ENCODE results near the gene ZNF365.
"Not testable (repeated sequence)": the region's sequence is repeated elsewhere in the genome, so short reads cannot be mapped to it uniquely, and the experiment has no call there.

GRCh38 chr10:62358151-62358550 lies 16.0 kb upstream of the ZNF365 start:
- not testable (repeated sequence) for TF ChIP-seq POLR2AphosphoS5 (IDR thresholded peaks at IDR 0.05; ENCODE audit: low read depth, low read length); CTCF (IDR thresholded peaks at IDR 0.05 in 2 of 3, conservative IDR thresholded peaks at IDR 0.05 in 1 of 3; ENCODE audit: borderline replicate concordance in 1 of 3, insufficient read depth in 1 of 3, low read depth in 2 of 3, low read length in 2 of 3); POLR2A (IDR thresholded peaks at IDR 0.05; ENCODE audit: borderline replicate concordance, extremely low read depth, insufficient read depth, insufficient read length); ZNF274 (IDR thresholded peaks at IDR 0.05; ENCODE audit: low read depth, low read length); EZH2phosphoT487 (IDR thresholded peaks at IDR 0.05; ENCODE audit: borderline replicate concordance); YY1 (IDR thresholded peaks at IDR 0.05; ENCODE audit: extremely low read depth, insufficient replicate concordance, low read depth, low read length); TCF7L2 (IDR thresholded peaks at IDR 0.05; ENCODE audit: borderline replicate concordance, extremely low read depth, insufficient read depth, insufficient read length)

All from HCT116 (cell line).